Measurements from ENCODE around the gene ARAP2. TPM values are rescaled to one million over a fixed set of nuclear protein-coding genes. Genes with fewer than 3 reads are reported as not detected.

ARAP2 gene
- total RNA-seq, 2 experiments from 2014 or later, result 21.0 to 27.0 TPM

GRCh38 chr4:36043901-36044300, 200.4 kb downstream of the ARAP2 start:
- H3K4me1 Mint-ChIP-seq, result no peaks in the 10 kb centered on the region
- no peaks in the 10 kb centered on the region for H3K9me3 Mint-ChIP-seq
- no peak overlapping the region for H3K4me3 Mint-ChIP-seq
- no peaks in the 10 kb centered on the region for H3K36me3 Mint-ChIP-seq
- H3K27ac Mint-ChIP-seq, result no peak overlapping the region
- DNase-seq, result no peak
- H3K27me3 Mint-ChIP-seq, result no peaks in the 10 kb centered on the region

DNA sequence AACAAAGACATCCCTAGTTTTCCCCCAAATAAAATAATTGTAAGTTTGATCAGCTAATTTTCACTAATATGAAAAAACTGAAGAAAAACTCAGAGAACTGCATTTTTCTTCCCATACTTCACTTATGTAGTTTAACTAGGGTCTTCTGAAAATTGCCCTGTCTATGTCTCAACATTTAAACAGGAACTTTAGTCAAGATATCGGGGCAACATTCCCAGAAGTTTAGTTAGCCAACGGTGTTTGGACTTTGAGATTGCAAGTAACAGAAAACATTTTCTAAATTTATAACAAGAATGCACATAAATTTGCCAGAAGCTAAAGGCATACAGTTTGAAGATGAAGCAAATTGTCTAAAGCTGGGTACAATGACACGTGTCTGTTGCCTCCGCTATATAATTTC, 201.1 kb downstream of the ARAP2 start:
- Mint-ChIP-seq H3K4me3 (no peak overlapping the region), H3K9me3 (no peaks in the 10 kb centered on the region), H3K4me1 (no peaks in the 10 kb centered on the region)

DNA sequence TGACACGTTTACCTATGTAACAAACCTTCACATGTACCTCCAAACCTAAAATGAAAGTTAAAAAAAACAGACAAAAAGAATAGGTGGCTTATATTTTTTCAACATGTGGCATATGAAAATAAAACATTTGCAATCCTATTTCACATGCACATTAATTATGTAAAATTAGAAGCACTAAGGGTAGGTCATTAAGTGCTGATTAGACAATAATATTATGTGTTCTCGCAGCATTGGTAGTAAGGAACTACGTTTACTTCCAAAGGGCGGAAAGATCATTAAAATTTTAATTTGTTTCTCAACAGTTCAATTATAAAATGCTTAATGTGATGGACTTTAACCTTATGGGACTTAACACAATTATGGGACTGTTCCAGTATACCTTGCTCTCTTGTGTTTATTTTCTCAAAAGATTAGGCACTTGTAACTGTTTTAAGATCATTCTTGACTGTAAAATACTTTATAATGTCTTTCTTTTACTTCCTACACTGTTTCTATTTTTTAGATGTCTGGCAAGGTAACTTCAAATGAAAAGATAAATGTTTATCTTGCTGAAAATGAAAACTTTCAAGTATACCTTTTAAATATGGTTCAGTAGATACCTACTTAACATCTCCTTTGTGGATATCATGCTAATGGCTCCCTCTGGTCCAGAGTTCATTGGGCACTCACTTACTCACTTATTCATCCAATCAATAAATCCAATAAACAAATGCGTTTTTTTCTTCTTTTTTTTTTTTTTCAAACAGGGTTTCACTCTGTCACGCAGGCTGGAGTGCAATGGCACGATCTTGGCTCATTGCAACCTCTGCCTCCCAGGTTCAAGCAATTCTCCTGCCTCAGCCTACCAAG, 202.0 kb downstream of the ARAP2 start:
- Mint-ChIP-seq H3K4me1 (no peaks in the 10 kb centered on the region), H3K9me3 (no peaks in the 10 kb centered on the region), H3K4me3 (no peak overlapping the region), H3K27ac (no peak overlapping the region), H3K27me3 (no peaks in the 10 kb centered on the region), H3K36me3 (no peaks in the 10 kb centered on the region)
- no peak for DNase-seq

More for the DNA sequence above, 201.1 kb downstream of the ARAP2 start:
- H3K36me3 Mint-ChIP-seq, result no peaks in the 10 kb centered on the region
- no peak overlapping the region for H3K27ac Mint-ChIP-seq
- H3K27me3 Mint-ChIP-seq, result no peaks in the 10 kb centered on the region
- no peak for DNase-seq

DNA sequence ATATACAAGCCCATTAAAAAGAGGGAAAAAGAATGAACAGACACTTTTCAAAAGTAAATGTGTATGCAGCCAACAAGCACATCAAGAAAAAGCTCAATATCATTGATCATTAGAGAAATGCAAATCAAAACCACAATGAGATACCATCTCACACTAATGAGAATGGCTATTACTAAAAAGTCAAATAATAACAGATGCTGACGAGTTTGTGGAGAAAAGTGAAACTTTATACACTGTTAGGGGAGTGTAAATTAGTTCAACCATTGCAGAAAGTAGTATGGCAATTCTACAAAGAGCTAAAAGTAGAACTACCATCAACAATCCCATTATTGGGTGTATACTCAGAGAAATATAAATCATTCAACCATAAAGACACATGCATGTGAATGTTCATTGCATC, 203.0 kb downstream of the ARAP2 start:
- Mint-ChIP-seq H3K36me3 (no peaks in the 10 kb centered on the region), H3K27me3 (no peaks in the 10 kb centered on the region), H3K9me3 (no peaks in the 10 kb centered on the region), H3K27ac (no peak overlapping the region), H3K4me3 (no peak overlapping the region), H3K4me1 (no peaks in the 10 kb centered on the region)
- DNase-seq, result no peak

- Mint-ChIP-seq H3K9me3 (peaks cover 3% of the 10 kb centered on the region), H3K4me1 (no peaks in the 10 kb centered on the region), H3K36me3 (no peaks in the 10 kb centered on the region), H3K27me3 (no peaks in the 10 kb centered on the region), H3K4me3 (no peak overlapping the region), H3K27ac (no peak overlapping the region)
- no peak for DNase-seq
These were observed 205.3 kb downstream of the ARAP2 start for GRCh38 chr4:36039026-36039425.

DNA sequence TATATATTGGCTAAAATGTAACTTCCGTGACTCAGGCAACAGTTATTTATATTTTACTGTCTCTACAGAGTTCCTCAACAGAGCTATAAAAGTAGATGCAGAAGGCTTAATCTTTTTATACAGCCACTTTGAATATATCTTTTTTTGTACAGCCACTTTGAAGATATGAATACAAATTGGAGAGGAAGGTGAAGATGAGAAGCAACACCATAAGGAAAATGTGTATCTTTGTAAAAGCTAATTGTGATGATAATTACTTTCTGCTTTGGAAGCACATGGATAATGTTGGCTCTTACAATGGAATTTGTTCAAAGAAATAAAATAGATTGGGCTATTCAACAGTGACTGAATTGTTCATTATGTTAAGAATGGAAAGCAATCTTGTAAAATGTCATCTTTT, 205.8 kb downstream of the ARAP2 start:
- H3K27me3 Mint-ChIP-seq, result no peaks in the 10 kb centered on the region
- DNase-seq, result no peak
- no peak overlapping the region for H3K27ac Mint-ChIP-seq
- H3K4me1 Mint-ChIP-seq, result no peaks in the 10 kb centered on the region
- H3K4me3 Mint-ChIP-seq, result no peak overlapping the region
- H3K36me3 Mint-ChIP-seq, result no peaks in the 10 kb centered on the region
- peaks cover 3% of the 10 kb centered on the region for H3K9me3 Mint-ChIP-seq

GRCh38 chr4:36037127-36037526, 207.2 kb downstream of the ARAP2 start:
- Mint-ChIP-seq H3K36me3 (no peaks in the 10 kb centered on the region), H3K4me3 (no peak overlapping the region), H3K4me1 (no peaks in the 10 kb centered on the region), H3K27me3 (no peaks in the 10 kb centered on the region), H3K9me3 (peaks cover 5% of the 10 kb centered on the region), H3K27ac (no peak overlapping the region)
- DNase-seq, result no peak

- no peak for DNase-seq
- Mint-ChIP-seq H3K4me3 (no peak overlapping the region), H3K27ac (no peak overlapping the region), H3K9me3 (peaks cover 5% of the 10 kb centered on the region), H3K36me3 (no peaks in the 10 kb centered on the region), H3K27me3 (no peaks in the 10 kb centered on the region), H3K4me1 (no peaks in the 10 kb centered on the region)
These were observed 214.4 kb downstream of the ARAP2 start for GRCh38 chr4:36029951-36030350.

- H3K4me1 Mint-ChIP-seq, result no peaks in the 10 kb centered on the region
These were observed 217.1 kb downstream of the ARAP2 start for GRCh38 chr4:36027203-36027602.

GRCh38 chr4:36026348-36026880, 217.9 kb downstream of the ARAP2 start:
- Mint-ChIP-seq H3K4me3 (no peak overlapping the region), H3K9me3 (no peaks in the 10 kb centered on the region), H3K4me1 (no peaks in the 10 kb centered on the region), H3K27me3 (no peaks in the 10 kb centered on the region), H3K36me3 (no peaks in the 10 kb centered on the region), H3K27ac (no peak overlapping the region)
- DNase-seq, result no peak

More at GRCh38 chr4:36027203-36027602, 217.1 kb downstream of the ARAP2 start:
- H3K36me3 Mint-ChIP-seq, result no peaks in the 10 kb centered on the region
- H3K27ac Mint-ChIP-seq, result no peak overlapping the region
- H3K4me3 Mint-ChIP-seq, result no peak overlapping the region
- no peaks in the 10 kb centered on the region for H3K9me3 Mint-ChIP-seq
- H3K27me3 Mint-ChIP-seq, result no peaks in the 10 kb centered on the region
- no peak for DNase-seq

- DNase-seq, result no peak
- H3K27ac Mint-ChIP-seq, result no peak overlapping the region
- no peaks in the 10 kb centered on the region for H3K9me3 Mint-ChIP-seq
- no peaks in the 10 kb centered on the region for H3K27me3 Mint-ChIP-seq
- no peaks in the 10 kb centered on the region for H3K36me3 Mint-ChIP-seq
- H3K4me1 Mint-ChIP-seq, result no peaks in the 10 kb centered on the region
- no peak overlapping the region for H3K4me3 Mint-ChIP-seq
These were observed 219.2 kb downstream of the ARAP2 start for GRCh38 chr4:36024901-36025660.

DNA sequence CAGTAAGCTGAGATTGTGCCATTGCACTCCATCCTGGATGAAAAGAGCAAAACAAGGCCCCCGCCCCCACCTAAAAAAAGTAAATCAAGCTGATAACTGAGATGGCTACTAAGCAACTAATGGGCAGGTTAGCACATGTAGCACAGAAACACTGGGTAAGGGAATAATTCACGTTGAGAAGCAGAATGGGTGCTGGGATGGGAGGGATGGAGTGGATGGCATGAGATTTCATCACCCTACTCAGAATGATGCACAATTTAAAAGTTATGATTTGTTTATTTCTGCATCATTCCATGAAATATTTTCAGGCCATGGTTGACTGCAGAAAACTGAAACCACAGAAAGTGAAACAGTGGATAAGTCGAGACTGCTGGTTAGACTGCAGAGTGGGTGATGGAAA, 224.0 kb downstream of the ARAP2 start:
- no peaks in the 10 kb centered on the region for H3K36me3 Mint-ChIP-seq
- H3K27me3 Mint-ChIP-seq, result no peaks in the 10 kb centered on the region
- no peak overlapping the region for H3K27ac Mint-ChIP-seq
- no peak for DNase-seq
- H3K4me3 Mint-ChIP-seq, result no peak overlapping the region
- H3K4me1 Mint-ChIP-seq, result no peaks in the 10 kb centered on the region
- no peaks in the 10 kb centered on the region for H3K9me3 Mint-ChIP-seq

Other genes with a start within 250 kb of the ARAP2 start
- gene DTHD1, start 37.1 kb upstream of the ARAP2 start, total RNA-seq, result under 1 TPM; 0.08 to 0.12 TPM